Neural progenitor cell (in vitro differentiated cells): ENCODE measurements around the gene CHRNG. TPM values are rescaled to one million over a fixed set of nuclear protein-coding genes. Genes with fewer than 3 reads are reported as not detected.
A peak's percentile ranks its signal among the peaks of the same experiment; 100 is the strongest.

Experiments used
- DNase-seq: peaks from one replicate; pipeline ENCODE4 v3.0.0-alpha.2; 2016; ENCODE audit warnings: low spot score
- H2AFZ ChIP-seq: fragments of 200-600 bp; sonication (generic); replicated peaks from 2 replicates; pipeline ENCODE4 v1.6.1; 2016; ENCODE audit warnings: antibody characterized with exemption
- H3F3A ChIP-seq: fragments of 200-600 bp; sonication (generic); 2 replicates; pipeline ENCODE4 v1.6.1; 2016; ENCODE audit warnings: antibody characterized with exemption, low read depth
- H3K27ac ChIP-seq: fragments of 200-600 bp; sonication (generic); 2 replicates; pipeline ENCODE4 v1.5.1; 2016; ENCODE audit warnings: mild to moderate bottlenecking
- H3K27me3 ChIP-seq: fragments of 200-600 bp; sonication (generic); 2 replicates; pipeline ENCODE4 v1.6.1; 2016; ENCODE audit warnings: mild to moderate bottlenecking, moderate library complexity
- H3K36me3 ChIP-seq: fragments of 200-600 bp; sonication (generic); 2 replicates; pipeline ENCODE4 v1.5.1; 2016
- H3K4me1 ChIP-seq: fragments of 200-600 bp; sonication (generic); 2 replicates; pipeline ENCODE4 v1.6.1; 2016; ENCODE audit warnings: mixed run types
- H3K4me2 ChIP-seq: fragments of 200-600 bp; sonication (generic); 2 replicates; pipeline ENCODE4 v1.6.1; 2016
- H3K4me3 ChIP-seq: fragments of 200-600 bp; sonication (generic); 2 replicates; pipeline ENCODE4 v1.5.1; 2016
- H3K79me2 ChIP-seq: fragments of 200-600 bp; sonication (generic); 2 replicates; pipeline ENCODE4 v1.6.1; 2016; ENCODE audit warnings: low read depth
- H3K9ac ChIP-seq: fragments of 200-600 bp; sonication (generic); 2 replicates; pipeline ENCODE4 v1.6.1; 2016
- H3K9me3 ChIP-seq: fragments of 200-600 bp; sonication (generic); 2 replicates; pipeline ENCODE4 v1.5.1; 2016; ENCODE audit warnings: low read depth
- H4K20me1 ChIP-seq: fragments of 200-600 bp; sonication (generic); 2 replicates; pipeline ENCODE4 v1.6.1; 2016; ENCODE audit warnings: low read depth
- H3K27ac Mint-ChIP-seq: 3 replicates; pipeline ENCODE4 v1.8.0; 2021; ENCODE audit warnings: mixed read lengths
- H3K27me3 Mint-ChIP-seq: 2 replicates; pipeline ENCODE4 v1.8.0; 2022; ENCODE audit warnings: low read depth, mild to moderate bottlenecking, inconsistent platforms, moderate library complexity, mixed read lengths; ENCODE audit not compliant: insufficient read depth
- H3K36me3 Mint-ChIP-seq: 3 replicates; pipeline ENCODE4 v1.8.0; 2021; ENCODE audit warnings: mixed read lengths
- H3K4me1 Mint-ChIP-seq: 3 replicates; pipeline ENCODE4 v1.8.0; 2021; ENCODE audit warnings: mixed read lengths
- H3K4me3 Mint-ChIP-seq: 3 replicates; pipeline ENCODE4 v1.8.0; 2021; ENCODE audit warnings: mild to moderate bottlenecking, moderate library complexity, mixed read lengths
- H3K9me3 Mint-ChIP-seq: 3 replicates; pipeline ENCODE4 v1.8.0; 2020; ENCODE audit warnings: mixed read lengths
- CTCF ChIP-seq: fragments of 200-600 bp; sonication (generic); IDR thresholded peaks from 2 replicates; pipeline ENCODE4 v1.5.1; 2017; ENCODE audit warnings: antibody characterized with exemption, mild to moderate bottlenecking
- EZH2 ChIP-seq: fragments of 200-600 bp; sonication (generic); IDR thresholded peaks from 2 replicates; pipeline ENCODE4 v1.6.1; 2017; ENCODE audit warnings: antibody characterized with exemption, mild to moderate bottlenecking, moderate library complexity
- EZH2phosphoT487 ChIP-seq: fragments of 200-600 bp; sonication (generic); IDR thresholded peaks from 2 replicates; pipeline ENCODE4 v1.6.1; 2017; ENCODE audit warnings: antibody characterized with exemption
- total RNA-seq: library from RNA; depleted of rRNA; stranded (reverse); fragments of >200 nt; gene quantifications from 2 replicates; pipeline ENCODE4 v1.2.3, GENCODE V29; 2015; ENCODE audit warnings: low replicate concordance

CHRNG gene
- total RNA-seq, 1 donor from 2014 or later, result not detected

GRCh38 chr2:232506709-232507108 lies 32.8 kb upstream of the CHRNG start:
- TF ChIP-seq EZH2 (no peak), EZH2phosphoT487 (no peak), CTCF (no peak)
- no peak for DNase-seq
- H3K36me3 ChIP-seq, result no peaks in the 10 kb centered on the region
- H3K9me3 ChIP-seq, result no peaks in the 10 kb centered on the region
- no peak overlapping the region for H3K27ac ChIP-seq
- no peak overlapping the region for H3K4me3 ChIP-seq
- no peak overlapping the region for H2AFZ ChIP-seq
- Mint-ChIP-seq H3K36me3 (no peaks in the 10 kb centered on the region), H3K9me3 (no peaks in the 10 kb centered on the region), H3K27ac (no peak overlapping the region), H3K4me3 (no peak overlapping the region), H3K27me3 (peaks cover 38% of the 10 kb centered on the region), H3K4me1 (peaks cover 43% of the 10 kb centered on the region)
- H3K4me1 ChIP-seq, result peaks cover 21% of the 10 kb centered on the region
- H3K79me2 ChIP-seq, result no peaks in the 10 kb centered on the region
- H4K20me1 ChIP-seq, result peaks cover 26% of the 10 kb centered on the region
- peaks cover 15% of the 10 kb centered on the region for H3F3A ChIP-seq
- peaks cover 54% of the 10 kb centered on the region for H3K27me3 ChIP-seq
- no peak overlapping the region for H3K9ac ChIP-seq
- peak overlapping the region; percentile 52 for H3K4me2 ChIP-seq

GRCh38 chr2:232508251-232508650 lies 31.2 kb upstream of the CHRNG start:
- H3K27ac ChIP-seq, result no peak overlapping the region
- peaks cover 38% of the 10 kb centered on the region for H3K27me3 ChIP-seq
- Mint-ChIP-seq H3K4me1 (peaks cover 40% of the 10 kb centered on the region), H3K27me3 (peaks cover 37% of the 10 kb centered on the region), H3K4me3 (no peak overlapping the region), H3K27ac (no peak overlapping the region), H3K36me3 (no peaks in the 10 kb centered on the region), H3K9me3 (no peaks in the 10 kb centered on the region)
- peaks cover 18% of the 10 kb centered on the region for H4K20me1 ChIP-seq
- TF ChIP-seq CTCF (peak; percentile 18), EZH2phosphoT487 (no peak)
- no peak overlapping the region for H3K4me2 ChIP-seq
- peaks cover 12% of the 10 kb centered on the region for H3K4me1 ChIP-seq
- H3K4me3 ChIP-seq, result no peak overlapping the region
- no peaks in the 10 kb centered on the region for H3K9me3 ChIP-seq
- no peaks in the 10 kb centered on the region for H3K79me2 ChIP-seq
- no peak overlapping the region for H2AFZ ChIP-seq
- no peak overlapping the region for H3K9ac ChIP-seq
- DNase-seq, result no peak
- no peaks in the 10 kb centered on the region for H3K36me3 ChIP-seq
- peaks cover 13% of the 10 kb centered on the region for H3F3A ChIP-seq

GRCh38 chr2:232511336-232511890 lies 28.1 kb upstream of the CHRNG start:
- Histone ChIP-seq H3K4me1 (peaks cover 3% of the 10 kb centered on the region), H2AFZ (no peak overlapping the region), H3K27ac (no peak overlapping the region), H3K79me2 (no peaks in the 10 kb centered on the region), H3K27me3 (peaks cover 7% of the 10 kb centered on the region), H3K9me3 (no peaks in the 10 kb centered on the region), H3F3A (no peaks in the 10 kb centered on the region), H3K9ac (no peak overlapping the region), H3K4me3 (no peak overlapping the region), H3K4me2 (no peak overlapping the region), H3K36me3 (no peaks in the 10 kb centered on the region), H4K20me1 (no peaks in the 10 kb centered on the region)
- H3K4me3 Mint-ChIP-seq, result no peak overlapping the region
- H3K9me3 Mint-ChIP-seq, result no peaks in the 10 kb centered on the region
- H3K4me1 Mint-ChIP-seq, result peaks cover 19% of the 10 kb centered on the region
- peaks cover 16% of the 10 kb centered on the region for H3K27me3 Mint-ChIP-seq
- no peaks in the 10 kb centered on the region for H3K36me3 Mint-ChIP-seq
- H3K27ac Mint-ChIP-seq, result no peak overlapping the region
- TF ChIP-seq EZH2phosphoT487, result no peak
- no peak for TF ChIP-seq EZH2
- TF ChIP-seq CTCF, result no peak
- no peak for DNase-seq
